Right ventricle myocardium superior (tissue), 1 donor: Measurements from ENCODE around the gene TSPAN5. TPM values are rescaled to one million over a fixed set of nuclear protein-coding genes. Genes with fewer than 3 reads are reported as not detected.
A peak's percentile ranks its signal among the peaks of the same experiment; 100 is the strongest.
"Not testable (repeated sequence)": the region's sequence is repeated elsewhere in the genome, so short reads cannot be mapped to it uniquely, and the experiment has no call there.

ENCODE experiments used
- ATAC-seq: fragments of 200-7000 bp; cut with Tn5 transposase; one replicate; pipeline ENCODE4 v1.9.1; 2020; ENCODE audit warnings: mild to moderate bottlenecking; ENCODE audit not compliant: poor library complexity
- DNase-seq: peaks from one replicate; pipeline ENCODE4 v3.0.0-alpha.2; 2020
- intact Hi-C: fragments of 100-400 bp; cut with DNase I; formaldehyde crosslinking; loops from one replicate; pipeline ENCODE4 v1.11.2; 2022
- total RNA-seq: library from RNA; stranded (reverse); fragmentation: NEBNext Ultra II Directional; extraction: Animal tissue kit (Norgen Biotek cat#: 25700); gene quantifications from one replicate; pipeline ENCODE4 v1.2.1, GENCODE V29; 2021
- donor health status: DM: no; HTN: yes; CAD: no; lungs with severe emphysema.

TSPAN5 gene
- total RNA-seq, 1 donor from 2014 or later, result 1.6 TPM

DNA sequence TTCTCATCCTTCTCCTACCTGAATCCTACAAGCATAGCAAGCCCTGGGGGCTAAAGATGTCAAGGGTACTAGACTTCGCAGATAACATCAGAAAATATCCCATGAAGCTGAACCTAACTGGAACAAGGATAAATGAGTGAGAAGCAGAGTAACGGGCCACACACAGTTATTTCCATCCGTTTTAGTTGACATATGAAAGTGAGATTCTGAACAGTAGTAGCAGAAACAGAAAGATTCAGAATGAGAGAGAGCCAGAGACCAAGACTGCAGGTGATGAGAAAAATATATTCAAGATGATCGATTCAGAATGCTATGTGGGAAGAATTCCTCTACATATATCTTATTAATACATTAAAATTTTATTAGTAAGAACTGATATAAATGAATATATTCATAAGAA, 165.1 kb downstream of the TSPAN5 start:
- ATAC-seq (no peak), DNase-seq (no peak)
- intact Hi-C loops, result no loop called here

DNA sequence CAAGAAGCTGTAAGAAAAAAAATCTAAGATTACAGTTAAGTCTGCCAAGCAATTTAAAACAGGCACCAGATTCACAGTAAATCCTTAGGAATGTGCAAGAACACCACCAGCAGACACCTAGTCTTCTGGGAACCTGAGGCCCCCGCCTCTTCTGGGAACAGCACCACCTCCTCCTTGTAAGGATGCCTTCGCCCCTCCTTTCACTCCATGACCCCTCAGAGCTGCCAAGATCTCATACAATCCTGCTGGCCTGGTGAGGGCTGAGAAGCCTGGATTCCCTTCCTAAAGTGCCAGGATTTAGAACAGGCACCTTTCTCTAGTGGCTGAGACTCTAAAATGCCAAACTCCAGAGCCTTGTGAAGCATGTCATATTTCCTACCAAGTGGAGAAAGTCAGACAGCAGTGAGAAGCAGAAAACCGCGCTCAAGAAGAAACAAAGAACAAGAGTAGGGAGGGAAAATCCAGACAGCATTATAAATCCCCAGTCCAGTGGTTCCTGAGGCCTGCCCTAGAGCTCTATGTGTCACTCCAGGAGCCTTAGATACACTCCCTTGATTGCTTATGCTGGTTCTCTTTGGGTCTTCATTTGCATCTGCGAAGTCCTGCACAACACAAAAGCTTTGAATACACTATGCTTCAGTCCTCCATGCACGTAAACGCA, 166.4 kb downstream of the TSPAN5 start:
- ATAC-seq (no peak), DNase-seq (no peak)
- intact Hi-C loops, result no loop called here

GRCh38 chr4:98490251-98490650, 168.2 kb downstream of the TSPAN5 start:
- intact Hi-C loops, result no loop called here
- DNase-seq (no peak), ATAC-seq (no peak)

- ATAC-seq (no peak), DNase-seq (no peak)
Observed at GRCh38 chr4:98485816-98486345, 172.5 kb downstream of the TSPAN5 start.

GRCh38 chr4:98484031-98484430, 174.4 kb downstream of the TSPAN5 start:
- no peak for ATAC-seq
- no peak for DNase-seq
- intact Hi-C loops, result no loop called here

More at GRCh38 chr4:98485816-98486345, 172.5 kb downstream of the TSPAN5 start:
- intact Hi-C loops, result no loop called here

- ATAC-seq, result no peak
- intact Hi-C loops, result no loop called here
- DNase-seq, result no peak
Observed at GRCh38 chr4:98482847-98483806, 175.3 kb downstream of the TSPAN5 start.

GRCh38 chr4:98482503-98482846, 175.9 kb downstream of the TSPAN5 start:
- intact Hi-C loops, result no loop called here
- no peak for DNase-seq
- no peak for ATAC-seq

DNA sequence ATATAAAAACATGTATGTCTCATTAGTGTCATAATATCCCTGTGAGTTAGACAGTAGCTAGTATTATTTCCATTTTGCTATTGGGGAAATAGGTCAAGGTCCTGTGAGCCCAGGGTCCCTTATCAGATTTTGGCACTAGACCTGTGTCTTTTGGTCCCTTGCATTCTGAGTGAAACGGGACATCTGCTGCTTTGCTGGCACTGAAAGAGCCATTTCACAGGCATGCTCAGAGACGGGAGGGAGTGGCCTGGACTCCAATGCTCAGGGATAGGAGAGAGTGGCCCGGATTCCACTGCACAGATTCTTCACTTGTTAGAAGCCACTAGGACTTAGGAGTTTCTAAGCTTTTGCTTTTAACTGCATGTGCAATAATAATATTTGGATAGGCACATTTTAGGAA, 177.2 kb downstream of the TSPAN5 start:
- DNase-seq (no peak), ATAC-seq (peak; percentile 65)
- intact Hi-C loops, result no loop called here

GRCh38 chr4:98480535-98480934, 177.9 kb downstream of the TSPAN5 start:
- no peak for ATAC-seq
- DNase-seq, result no peak
- intact Hi-C loops, result no loop called here

DNA sequence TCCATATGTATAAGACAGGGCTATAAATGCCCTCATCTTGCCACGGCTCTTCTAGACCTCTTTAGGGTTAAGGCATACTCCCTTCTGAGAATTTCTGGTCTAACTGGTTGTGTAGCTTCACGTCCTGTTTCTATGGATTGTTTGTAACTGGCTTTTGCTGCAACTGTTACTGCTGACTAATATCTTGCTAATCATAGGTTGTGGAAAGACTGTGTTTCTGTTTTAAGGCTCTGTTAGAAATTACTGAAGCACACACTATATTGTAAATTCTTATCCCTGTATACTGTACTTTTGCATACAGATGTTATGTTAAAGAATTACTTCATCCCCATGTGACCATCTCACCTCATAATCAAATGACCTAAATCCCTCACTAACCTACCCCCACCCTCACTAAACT, 178.8 kb downstream of the TSPAN5 start:
- DNase-seq, ATAC-seq, intact Hi-C loops: not testable (repeated sequence)

- ATAC-seq, result no peak
- intact Hi-C loops, result no loop called here
- no peak for DNase-seq
Observed at GRCh38 chr4:98476891-98477290, 181.5 kb downstream of the TSPAN5 start.

DNA sequence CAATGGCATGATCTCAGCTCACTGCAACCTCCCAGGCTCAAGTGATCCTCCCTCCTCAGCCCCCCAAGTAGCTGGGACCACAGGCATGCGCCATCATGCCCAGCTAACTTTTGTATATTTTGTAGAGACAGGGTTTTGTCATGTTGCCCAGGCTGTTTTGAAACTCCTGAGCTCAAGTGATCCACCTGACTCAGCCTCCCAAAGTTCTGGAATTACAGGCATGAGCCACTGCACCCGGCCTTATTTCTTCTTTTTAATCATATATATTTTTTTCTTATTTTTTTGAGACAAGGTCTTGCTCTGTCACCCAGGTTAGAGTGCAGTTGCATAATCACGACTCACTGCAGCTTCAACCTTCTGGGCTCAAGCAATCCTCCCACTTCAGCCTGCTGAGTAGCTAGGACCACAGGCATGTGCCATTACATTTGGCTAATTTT, 184.0 kb downstream of the TSPAN5 start:
- ATAC-seq (no peak), DNase-seq (no peak)
- intact Hi-C loops, result no loop called here

- DNase-seq, result no peak
- intact Hi-C loops, result no loop called here
- no peak for ATAC-seq
Observed at GRCh38 chr4:98473046-98473445, 185.4 kb downstream of the TSPAN5 start.

GRCh38 chr4:98470831-98471230, 187.6 kb downstream of the TSPAN5 start:
- ATAC-seq, result no peak
- no peak for DNase-seq
- intact Hi-C loops, result no loop called here

DNA sequence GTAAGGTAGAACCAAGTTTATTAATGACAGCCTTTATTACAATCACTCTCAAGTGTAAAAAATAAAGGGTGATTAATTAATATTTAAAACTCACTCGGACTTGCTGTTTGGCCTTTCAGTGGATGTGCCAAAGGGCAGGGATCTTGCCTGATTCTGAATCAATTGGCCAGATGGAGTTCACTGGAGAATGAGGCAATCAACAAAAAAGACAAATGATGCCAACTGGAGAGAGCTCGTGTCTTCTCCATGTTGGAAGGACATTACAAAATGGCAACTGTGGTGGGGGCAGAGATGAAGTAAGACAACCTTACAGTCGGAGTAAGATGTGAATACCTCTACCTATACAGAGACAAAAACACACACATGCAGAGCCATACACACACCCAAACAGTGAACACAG, 188.0 kb downstream of the TSPAN5 start:
- intact Hi-C loops, result no loop called here
- DNase-seq, result no peak

DNA sequence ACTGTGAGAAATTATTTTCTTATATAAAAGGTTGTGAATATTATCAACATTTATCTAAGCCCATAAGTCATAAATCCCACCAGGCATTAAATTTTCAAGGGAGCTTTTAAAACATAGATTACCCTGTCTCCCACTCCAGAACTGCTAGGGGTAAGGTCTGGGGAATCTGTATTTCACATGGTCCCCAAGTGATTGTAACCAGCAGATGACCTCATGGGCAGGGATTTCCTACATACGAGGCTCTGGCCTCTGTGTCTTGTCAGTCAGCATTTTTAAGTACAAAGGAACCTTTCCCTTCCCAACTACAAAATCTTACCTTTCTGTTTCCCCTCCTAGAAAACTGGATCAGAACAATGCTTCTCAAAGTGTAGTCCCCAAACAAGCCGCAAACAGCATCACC, 188.6 kb downstream of the TSPAN5 start:
- intact Hi-C loops, result loop anchor here (10.0 kb wide), 1 partner anchor 995 kb away; no protein-coding TSS in a partner anchor
- DNase-seq (no peak), ATAC-seq (no peak)

More for the DNA sequence above, 188.0 kb downstream of the TSPAN5 start:
- no peak for ATAC-seq

GRCh38 chr4:98468709-98469108, 189.7 kb downstream of the TSPAN5 start:
- intact Hi-C loops, result loop anchor here (10.0 kb wide), 1 partner anchor 996 kb away; no protein-coding TSS in a partner anchor
- DNase-seq (peak; percentile 54), ATAC-seq (peak; percentile 29)

DNA sequence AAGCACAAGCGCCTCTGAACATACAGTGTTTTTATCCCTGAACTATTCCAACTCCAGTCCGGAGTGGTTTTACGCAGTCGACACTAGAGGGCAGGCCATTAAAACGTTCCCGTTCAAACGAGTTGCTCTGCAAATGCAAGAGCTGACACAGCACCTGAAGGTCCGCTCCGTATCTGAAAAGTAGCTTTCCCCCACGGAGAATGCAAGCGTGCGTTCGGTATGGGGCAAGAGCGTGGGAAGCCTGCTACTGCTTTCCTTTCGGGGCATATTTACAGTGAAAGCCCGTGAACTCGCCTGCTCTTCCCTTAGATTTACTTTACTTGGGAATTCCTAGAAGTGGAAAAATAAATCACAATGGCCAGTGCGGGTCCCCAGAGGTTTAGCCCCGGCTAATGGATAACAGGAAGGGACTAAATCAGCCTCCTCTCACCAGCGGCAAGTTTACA, 190.8 kb downstream of the TSPAN5 start:
- peak; percentile 59 for DNase-seq
- peak; percentile 97 for ATAC-seq
- intact Hi-C loops, result loop anchor here (10.0 kb wide), 1 partner anchor 997 kb away; no protein-coding TSS in a partner anchor

DNA sequence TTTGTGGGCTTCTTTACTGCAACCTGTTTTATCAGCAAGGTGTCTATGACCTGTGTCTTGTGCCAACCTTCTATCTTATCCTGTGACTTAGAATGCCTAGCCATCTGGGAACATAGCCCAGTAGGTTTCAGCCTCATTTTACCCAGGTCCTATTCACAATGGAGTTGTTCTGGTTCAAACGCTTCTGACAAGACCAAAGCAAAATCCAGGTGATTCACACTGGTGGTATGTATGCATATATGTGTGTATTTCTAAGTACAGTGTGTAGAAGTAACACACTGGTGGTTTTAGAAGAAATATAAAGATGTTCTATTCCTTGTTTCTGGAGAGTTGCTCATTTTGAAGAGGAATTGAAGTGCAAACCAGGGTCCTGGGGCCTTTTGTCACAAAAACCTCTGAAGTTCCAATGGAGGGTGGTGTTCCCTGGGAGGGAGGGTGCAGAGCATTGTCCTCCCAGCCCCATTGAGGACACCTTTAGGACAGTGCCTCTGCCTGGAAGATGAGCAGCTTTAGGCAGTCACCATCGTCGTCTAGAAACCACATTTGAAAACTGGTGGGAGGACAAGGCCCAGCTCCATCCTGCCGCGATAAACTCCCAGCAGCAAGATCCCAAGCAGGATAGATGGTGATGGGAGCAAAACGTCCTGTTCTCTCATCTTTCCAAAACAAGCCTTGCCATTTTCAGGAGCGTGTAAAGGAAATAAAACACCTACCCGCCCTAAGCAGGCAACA, 191.4 kb downstream of the TSPAN5 start:
- intact Hi-C loops, result loop anchor here (10.0 kb wide), 1 partner anchor 998 kb away; no protein-coding TSS in a partner anchor
- DNase-seq (no peak), ATAC-seq (no peak)
